RWPE2 (cell line): ENCODE measurements around the gene MYO5B.

Source experiments
- ATAC-seq: fragments of 200-7000 bp; cut with Tn5 transposase; 3 replicates; pipeline ENCODE4 v1.9.1; 2021; ENCODE audit warnings: low read depth
- DNase-seq: peaks from one replicate; pipeline ENCODE4 v3.0.0-alpha.2; 2020; ENCODE audit warnings: low spot score
- H3K27ac ChIP-seq: fragments of 450-650 bp; 2 replicates; pipeline ENCODE4 v1.5.1; 2017; ENCODE audit warnings: mild to moderate bottlenecking; ENCODE audit not compliant: poor library complexity, severe bottlenecking
- H3K27me3 ChIP-seq: fragments of 250-450 bp; sonication (Bioruptor Pico); 2 replicates; pipeline ENCODE4 v1.5.1; 2021; ENCODE audit warnings: mild to moderate bottlenecking, moderate library complexity; ENCODE audit not compliant: insufficient read depth, poor library complexity, severe bottlenecking
- H3K36me3 ChIP-seq: fragments of 250-450 bp; sonication (Bioruptor Pico); 2 replicates; pipeline ENCODE4 v1.5.1; 2020; ENCODE audit warnings: low read depth, mild to moderate bottlenecking, moderate library complexity
- H3K4me1 ChIP-seq: fragments of 250-450 bp; sonication (Bioruptor Pico); 2 replicates; pipeline ENCODE4 v1.5.1; 2021; ENCODE audit warnings: mild to moderate bottlenecking, moderate library complexity; ENCODE audit not compliant: insufficient read depth, poor library complexity, severe bottlenecking
- H3K4me3 ChIP-seq: fragments of 250-450 bp; sonication (Bioruptor Pico); 2 replicates; pipeline ENCODE4 v1.5.1; 2021; ENCODE audit warnings: mild to moderate bottlenecking, moderate library complexity; ENCODE audit not compliant: severe bottlenecking
- H3K9me3 ChIP-seq: fragments of 250-450 bp; sonication (Bioruptor Pico); 2 replicates; pipeline ENCODE4 v1.5.1; 2021; ENCODE audit warnings: mild to moderate bottlenecking, moderate library complexity; ENCODE audit not compliant: severe bottlenecking
- TF ChIP-seq, protein P1 (sequence below): fragments of 450-650 bp; IDR thresholded peaks from one replicate; pipeline ENCODE4 v1.5.1; 2017; ENCODE audit warnings: mild to moderate bottlenecking, moderate library complexity; ENCODE audit not compliant: poor library complexity, severe bottlenecking

Gene MYO5B

DNA sequence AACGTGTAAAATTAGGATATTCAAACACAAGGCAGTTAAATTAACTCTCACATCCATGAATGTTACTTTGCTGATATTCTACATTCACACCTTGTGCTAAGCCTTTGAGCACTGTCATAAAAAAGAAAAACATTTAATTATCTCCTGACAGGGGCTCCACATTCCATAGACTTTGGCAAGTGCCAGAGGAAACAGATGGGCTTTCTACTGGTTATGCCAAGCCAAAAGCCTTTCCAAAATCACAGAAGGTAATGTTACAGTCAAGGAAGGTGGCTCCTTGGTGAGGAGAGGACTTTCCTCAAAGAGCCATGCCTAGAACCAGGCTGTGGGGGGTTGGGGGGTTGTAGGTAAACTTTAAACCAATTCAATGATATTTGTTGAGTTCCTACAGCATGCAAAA is 12.4 kb downstream of the MYO5B start:
- no peaks in the 10 kb centered on the region for H3K36me3 ChIP-seq
- peaks cover 4% of the 10 kb centered on the region for H3K4me1 ChIP-seq
- H3K27me3 ChIP-seq, result no peaks in the 10 kb centered on the region
- no peak for ATAC-seq
- TF ChIP-seq, protein P1, sequence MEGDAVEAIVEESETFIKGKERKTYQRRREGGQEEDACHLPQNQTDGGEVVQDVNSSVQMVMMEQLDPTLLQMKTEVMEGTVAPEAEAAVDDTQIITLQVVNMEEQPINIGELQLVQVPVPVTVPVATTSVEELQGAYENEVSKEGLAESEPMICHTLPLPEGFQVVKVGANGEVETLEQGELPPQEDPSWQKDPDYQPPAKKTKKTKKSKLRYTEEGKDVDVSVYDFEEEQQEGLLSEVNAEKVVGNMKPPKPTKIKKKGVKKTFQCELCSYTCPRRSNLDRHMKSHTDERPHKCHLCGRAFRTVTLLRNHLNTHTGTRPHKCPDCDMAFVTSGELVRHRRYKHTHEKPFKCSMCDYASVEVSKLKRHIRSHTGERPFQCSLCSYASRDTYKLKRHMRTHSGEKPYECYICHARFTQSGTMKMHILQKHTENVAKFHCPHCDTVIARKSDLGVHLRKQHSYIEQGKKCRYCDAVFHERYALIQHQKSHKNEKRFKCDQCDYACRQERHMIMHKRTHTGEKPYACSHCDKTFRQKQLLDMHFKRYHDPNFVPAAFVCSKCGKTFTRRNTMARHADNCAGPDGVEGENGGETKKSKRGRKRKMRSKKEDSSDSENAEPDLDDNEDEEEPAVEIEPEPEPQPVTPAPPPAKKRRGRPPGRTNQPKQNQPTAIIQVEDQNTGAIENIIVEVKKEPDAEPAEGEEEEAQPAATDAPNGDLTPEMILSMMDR, result no peak
- no peak overlapping the region for H3K4me3 ChIP-seq
- no peak overlapping the region for H3K27ac ChIP-seq
- no peak for DNase-seq
- no peaks in the 10 kb centered on the region for H3K9me3 ChIP-seq

DNA sequence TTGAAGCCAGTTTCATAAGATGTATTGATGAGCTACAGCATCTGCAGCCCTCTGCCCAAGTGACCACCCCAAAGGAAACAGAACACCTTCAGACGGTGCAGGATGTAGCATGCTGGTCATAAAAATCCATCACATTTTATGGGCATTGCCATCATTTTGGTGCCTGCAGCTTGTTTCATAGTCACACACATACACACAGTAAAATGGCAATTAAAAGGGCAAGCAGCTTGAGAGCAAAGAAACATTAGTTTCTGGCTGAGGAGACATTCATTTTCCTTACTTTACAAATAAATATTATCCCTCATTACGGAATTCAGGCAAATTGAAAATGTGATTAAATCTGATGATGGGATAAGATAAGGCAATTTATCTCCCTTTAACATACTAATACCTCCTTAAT is 13.4 kb downstream of the MYO5B start:
- H3K36me3 ChIP-seq, result no peaks in the 10 kb centered on the region
- ATAC-seq (no peak), DNase-seq (no peak)
- TF ChIP-seq, protein P1, result no peak
- H3K4me3 ChIP-seq, result no peak overlapping the region
- H3K27ac ChIP-seq, result no peak overlapping the region
- H3K27me3 ChIP-seq, result no peaks in the 10 kb centered on the region
- H3K9me3 ChIP-seq, result no peaks in the 10 kb centered on the region
- H3K4me1 ChIP-seq, result peaks cover 4% of the 10 kb centered on the region

DNA sequence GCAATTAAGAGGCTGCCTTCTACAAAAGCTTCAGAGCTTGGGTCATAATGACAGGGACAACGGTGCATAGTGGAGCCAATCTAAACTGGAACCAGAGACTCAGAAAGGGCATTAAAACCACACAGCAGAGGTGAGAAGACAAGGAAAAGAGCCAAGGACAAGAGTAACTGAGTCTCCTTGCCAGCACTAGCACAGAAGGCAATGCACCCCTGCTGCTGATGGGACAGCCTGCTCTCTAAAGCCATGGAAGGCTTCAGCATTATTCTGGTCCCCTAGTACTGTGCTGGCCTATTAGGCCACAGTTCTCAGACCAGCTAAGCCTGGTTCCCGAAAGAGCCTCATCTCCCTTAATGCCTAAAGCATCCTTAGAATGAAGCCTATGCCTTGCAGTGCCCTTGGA is 15.5 kb downstream of the MYO5B start:
- H3K9me3 ChIP-seq, result no peaks in the 10 kb centered on the region
- no peak overlapping the region for H3K27ac ChIP-seq
- DNase-seq (no peak), ATAC-seq (no peak)
- no peaks in the 10 kb centered on the region for H3K27me3 ChIP-seq
- TF ChIP-seq, protein P1, result no peak
- peaks cover 4% of the 10 kb centered on the region for H3K4me1 ChIP-seq
- H3K4me3 ChIP-seq, result no peak overlapping the region
- H3K36me3 ChIP-seq, result no peaks in the 10 kb centered on the region

DNA sequence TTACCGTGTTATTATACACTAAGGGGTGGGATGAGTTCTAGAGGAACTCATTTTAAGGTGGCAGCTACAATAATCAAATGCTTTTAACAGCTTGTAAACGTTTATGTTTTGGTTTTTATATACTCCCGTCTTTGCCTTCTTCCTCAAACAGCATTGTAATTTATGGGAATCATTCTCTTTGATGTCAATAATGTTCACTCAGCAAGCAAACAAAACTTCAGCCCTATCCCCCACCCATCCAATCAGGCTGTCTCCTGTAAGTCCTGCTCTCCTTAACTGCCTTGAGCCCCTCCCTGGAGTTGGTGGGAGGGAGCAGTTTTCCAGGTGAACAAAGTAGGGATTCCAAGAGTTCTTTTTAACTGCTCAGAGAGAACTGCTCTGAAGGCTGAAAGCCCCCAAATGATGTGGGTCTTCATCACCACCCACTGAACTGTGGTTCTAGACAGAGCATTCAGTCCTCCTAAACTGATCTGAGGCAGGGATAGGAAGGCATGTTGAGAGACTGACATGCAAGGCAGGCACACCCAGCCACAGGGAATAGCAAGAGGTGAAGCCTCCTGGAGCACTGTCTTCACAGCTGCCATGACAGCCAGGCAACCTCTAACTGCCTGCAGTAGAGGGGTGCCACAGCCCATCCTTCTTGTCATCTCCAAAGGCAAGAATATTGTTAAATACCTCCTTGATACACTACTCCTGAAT is 17.5 kb downstream of the MYO5B start:
- Histone ChIP-seq H3K27me3 (no peaks in the 10 kb centered on the region), H3K27ac (no peak overlapping the region), H3K36me3 (no peaks in the 10 kb centered on the region), H3K9me3 (no peaks in the 10 kb centered on the region), H3K4me3 (no peak overlapping the region), H3K4me1 (no peaks in the 10 kb centered on the region)
- no peak for ATAC-seq
- TF ChIP-seq, protein P1, result no peak
- DNase-seq, result no peak

DNA sequence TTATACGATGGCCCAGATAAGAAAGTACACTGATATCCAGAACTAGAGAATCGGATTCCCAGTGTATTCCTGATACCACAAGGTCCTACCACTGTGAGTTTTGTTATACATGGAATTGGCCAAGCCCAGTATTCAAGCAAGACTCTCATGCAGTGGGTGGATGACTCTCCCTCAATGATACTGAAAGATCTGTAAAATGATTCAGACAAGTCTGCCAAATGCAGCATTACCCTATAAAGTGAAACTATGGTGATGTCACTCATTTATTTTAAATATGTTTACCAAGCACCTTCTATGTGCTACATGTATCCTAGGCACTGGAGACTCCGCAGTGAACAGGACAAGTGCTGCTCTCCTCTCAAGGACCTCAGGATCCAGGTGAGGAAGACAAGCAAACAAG is 22.6 kb downstream of the MYO5B start:
- Histone ChIP-seq H3K4me3 (no peak overlapping the region), H3K27ac (no peak overlapping the region), H3K9me3 (no peaks in the 10 kb centered on the region), H3K4me1 (no peaks in the 10 kb centered on the region), H3K36me3 (no peaks in the 10 kb centered on the region), H3K27me3 (no peaks in the 10 kb centered on the region)
- TF ChIP-seq, protein P1, result no peak
- ATAC-seq, result no peak
- no peak for DNase-seq
